ENCODE data around the gene MAGI2.

MAGI2 gene

GRCh38 chr7:78398576-78398975, 1054.9 kb downstream of the MAGI2 start:
- TF ChIP-seq RARB (CRISPR knock-in tag; IDR thresholded peaks at IDR 0.05) (no peak), TCF4 (CRISPR knock-in tag; IDR thresholded peaks at IDR 0.05; ENCODE audit: borderline replicate concordance) (no peak), ZNF8 (CRISPR knock-in tag; IDR thresholded peaks at IDR 0.05) (no peak), ISL1 (CRISPR knock-in tag; IDR thresholded peaks at IDR 0.05) (no peak)
- no peak for ATAC-seq

GRCh38 chr7:78398081-78398480, 1055.4 kb downstream of the MAGI2 start:
- no peak for TF ChIP-seq ARNTL (CRISPR knock-in tag; IDR thresholded peaks at IDR 0.05; ENCODE audit: borderline replicate concordance, low read depth)
- ATAC-seq, result no peak

- no peak for ATAC-seq
- TF ChIP-seq ZFP3 (CRISPR knock-in tag; IDR thresholded peaks at IDR 0.05), result no peak
- TF ChIP-seq POU6F1 (CRISPR knock-in tag; IDR thresholded peaks at IDR 0.05; ENCODE audit: borderline replicate concordance, low read depth), result no peak
- TF ChIP-seq GLIS3 (CRISPR knock-in tag; IDR thresholded peaks at IDR 0.05), result no peak
- TF ChIP-seq BACH2 (CRISPR knock-in tag; IDR thresholded peaks at IDR 0.05; ENCODE audit: borderline replicate concordance), result no peak
- no peak for TF ChIP-seq PATZ1 (CRISPR knock-in tag; IDR thresholded peaks at IDR 0.05; ENCODE audit: borderline replicate concordance)
- TF ChIP-seq SNAI2 (CRISPR knock-in tag; IDR thresholded peaks at IDR 0.05), result no peak
- no peak for TF ChIP-seq ARNTL (CRISPR knock-in tag; IDR thresholded peaks at IDR 0.05; ENCODE audit: borderline replicate concordance, low read depth)
- TF ChIP-seq CSRNP3 (CRISPR knock-in tag; IDR thresholded peaks at IDR 0.05), result no peak
- TF ChIP-seq PPARA (CRISPR knock-in tag; IDR thresholded peaks at IDR 0.05; ENCODE audit: borderline replicate concordance), result no peak
- TF ChIP-seq TCF4 (CRISPR knock-in tag; IDR thresholded peaks at IDR 0.05; ENCODE audit: borderline replicate concordance), result no peak
- no peak for TF ChIP-seq ISL1 (CRISPR knock-in tag; IDR thresholded peaks at IDR 0.05)
- TF ChIP-seq OSR1 (CRISPR knock-in tag; IDR thresholded peaks at IDR 0.05), result no peak
- no peak for TF ChIP-seq TOX (CRISPR knock-in tag; IDR thresholded peaks at IDR 0.05; ENCODE audit: borderline replicate concordance)
- TF ChIP-seq ZNF8 (CRISPR knock-in tag; IDR thresholded peaks at IDR 0.05), result no peak
- TF ChIP-seq ZNF70 (CRISPR knock-in tag; IDR thresholded peaks at IDR 0.05), result no peak
- no peak for TF ChIP-seq CREB5 (CRISPR knock-in tag; IDR thresholded peaks at IDR 0.05; ENCODE audit: low read depth)
These were observed 1057.3 kb downstream of the MAGI2 start for GRCh38 chr7:78396210-78396609.

- peak; percentile 72 for ATAC-seq
- TF ChIP-seq ISL1 (CRISPR knock-in tag; IDR thresholded peaks at IDR 0.05) (peak; percentile 94), TCF4 (CRISPR knock-in tag; IDR thresholded peaks at IDR 0.05; ENCODE audit: borderline replicate concordance) (0 out of 2 replicates have a peak, but pooled peaks have one; percentile 16), CREB5 (CRISPR knock-in tag; IDR thresholded peaks at IDR 0.05; ENCODE audit: low read depth) (peak; percentile 19; the same call in 1 of the 2 replicates), ZFP3 (CRISPR knock-in tag; IDR thresholded peaks at IDR 0.05) (no peak), CSDC2 (CRISPR knock-in tag; IDR thresholded peaks at IDR 0.05) (0 out of 2 replicates have a peak, but pooled peaks have one; percentile 9)
These were observed 1058.0 kb downstream of the MAGI2 start for GRCh38 chr7:78395298-78396036.

Measured in SK-N-SH treated with all-trans-retinoic acid at 6 μM for 48 hours (cell line).